Muscle layer of duodenum (tissue), 2 donors: Measurements from ENCODE around the gene CFAP47.

Experiments
- H3K27ac ChIP-seq: one replicate; pipeline ENCODE4 v1.7.0; 2013; ENCODE audit warnings: mild to moderate bottlenecking, low read length
- H3K27me3 ChIP-seq: one replicate; pipeline ENCODE4 v1.7.0; 2013; ENCODE audit warnings: low read depth, mild to moderate bottlenecking, control low read depth, low read length
- H3K36me3 ChIP-seq, 2 donors: one replicate each; pipeline ENCODE4 v1.7.0; 2013; ENCODE audit warnings: low read length in 2 of 2, control low read depth in 1 of 2, mild to moderate bottlenecking in 1 of 2; ENCODE audit not compliant: insufficient read depth in 2 of 2, control insufficient read depth in 1 of 2
- H3K4me1 ChIP-seq, 2 donors: one replicate each; pipeline ENCODE4 v1.7.0; 2013; ENCODE audit warnings: low read length in 2 of 2, mild to moderate bottlenecking in 2 of 2, control low read depth in 1 of 2, moderate library complexity in 1 of 2; ENCODE audit not compliant: insufficient read depth in 2 of 2, control insufficient read depth in 1 of 2
- H3K4me3 ChIP-seq, 2 donors: one replicate each; pipeline ENCODE4 v1.7.0; 2013; ENCODE audit warnings: low read length in 2 of 2, low read depth in 1 of 2, mild to moderate bottlenecking in 1 of 2
- H3K9me3 ChIP-seq, 2 donors: one replicate each; pipeline ENCODE4 v1.7.0; 2013; ENCODE audit warnings: low read length in 2 of 2, control low read depth in 1 of 2, mild to moderate bottlenecking in 1 of 2; ENCODE audit not compliant: control insufficient read depth in 1 of 2
- donor health status: healthy.

CFAP47 gene

DNA sequence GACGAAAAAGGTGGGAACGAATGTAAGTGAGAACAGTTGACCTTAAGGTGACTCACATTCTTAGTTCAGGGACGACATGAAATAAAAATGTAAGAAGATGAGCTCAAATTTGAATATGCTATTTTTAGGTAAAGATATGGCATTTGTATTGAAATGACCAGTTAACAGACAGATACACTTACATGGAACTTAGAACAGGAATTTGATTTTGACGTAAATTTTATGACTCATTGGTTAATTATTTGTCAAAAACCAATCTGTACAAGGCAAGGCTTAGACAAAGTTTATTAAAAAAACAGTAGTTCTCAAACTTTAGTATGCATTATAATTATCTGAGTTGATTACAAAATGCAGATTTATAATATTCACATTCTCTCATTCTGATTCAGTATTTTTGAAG lies 469.4 kb downstream of the CFAP47 start:
- H3K4me3 ChIP-seq, result no peak overlapping the region
- no peaks in the 10 kb centered on the region for H3K27me3 ChIP-seq
- H3K27ac ChIP-seq, result no peak overlapping the region
- H3K36me3 ChIP-seq, result no peaks in the 10 kb centered on the region
- no peaks in the 10 kb centered on the region for H3K9me3 ChIP-seq
- H3K4me1 ChIP-seq, result no peaks in the 10 kb centered on the region

DNA sequence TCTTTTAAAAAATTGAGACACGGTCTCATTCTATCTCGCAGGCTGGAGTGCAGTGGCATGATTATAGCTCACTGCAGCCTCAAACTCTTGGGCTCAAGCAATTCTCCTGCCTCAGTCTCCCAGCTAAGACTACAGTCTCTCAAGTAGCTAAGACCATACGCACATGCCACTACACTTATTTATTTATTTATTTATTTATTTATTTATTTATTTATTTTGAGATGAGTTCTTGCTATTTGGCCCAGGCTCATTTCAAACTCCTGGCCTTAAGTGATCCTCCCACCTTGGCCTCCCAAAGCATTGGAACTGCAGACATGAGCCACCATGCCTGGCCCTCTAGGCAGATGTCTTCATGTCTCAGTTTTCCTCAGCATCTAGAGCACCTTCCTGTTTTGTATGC lies 482.2 kb downstream of the CFAP47 start:
- no peaks in the 10 kb centered on the region for H3K27me3 ChIP-seq
- H3K4me1 ChIP-seq, result no peaks in the 10 kb centered on the region
- no peak overlapping the region for H3K4me3 ChIP-seq
- no peaks in the 10 kb centered on the region for H3K36me3 ChIP-seq
- no peaks in the 10 kb centered on the region for H3K9me3 ChIP-seq
- H3K27ac ChIP-seq, result no peak overlapping the region

DNA sequence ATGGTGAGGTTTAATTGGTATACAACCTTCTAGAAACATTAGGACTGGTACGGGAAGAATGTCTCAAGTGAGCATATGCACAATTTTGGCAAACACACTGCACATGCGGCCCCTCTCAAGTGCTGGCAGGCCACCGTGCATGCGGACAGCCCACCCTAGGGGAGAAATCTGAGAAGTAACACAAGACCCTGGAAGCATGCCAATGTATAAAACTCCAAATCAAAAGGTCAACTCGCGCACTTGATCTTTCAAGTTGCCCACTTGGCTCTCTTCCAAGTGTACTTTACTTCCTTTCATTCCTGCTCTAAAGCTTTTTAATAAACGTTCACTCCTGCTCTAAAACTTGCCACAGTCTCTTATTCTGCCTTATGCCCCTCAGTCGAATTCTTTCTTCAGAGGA lies 488.3 kb downstream of the CFAP47 start:
- Histone ChIP-seq H3K36me3 (no peaks in the 10 kb centered on the region), H3K4me1 (no peaks in the 10 kb centered on the region), H3K9me3 (no peaks in the 10 kb centered on the region), H3K27ac (no peak overlapping the region), H3K27me3 (no peaks in the 10 kb centered on the region), H3K4me3 (no peak overlapping the region)

DNA sequence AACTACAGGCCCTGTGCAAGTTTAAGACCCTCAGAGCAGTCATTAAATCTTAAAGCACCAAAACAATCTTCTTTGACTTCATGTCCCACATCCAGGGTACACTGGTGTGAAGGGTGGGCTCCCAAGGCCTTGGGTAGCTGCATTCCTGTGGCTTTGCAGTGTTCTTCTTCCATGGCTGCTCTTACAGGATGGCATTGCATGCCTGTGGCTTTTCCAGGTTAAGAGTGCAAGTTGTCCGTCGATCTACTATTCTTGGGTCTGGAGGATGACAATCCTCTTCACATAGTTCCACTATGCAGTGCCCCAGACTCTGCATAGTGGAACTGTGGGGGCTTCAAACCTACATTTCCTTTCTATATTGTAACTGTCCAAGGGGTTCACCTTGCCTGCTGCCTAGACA lies 494.5 kb downstream of the CFAP47 start:
- no peak overlapping the region for H3K4me3 ChIP-seq
- no peak overlapping the region for H3K27ac ChIP-seq
- no peaks in the 10 kb centered on the region for H3K9me3 ChIP-seq
- no peaks in the 10 kb centered on the region for H3K27me3 ChIP-seq
- H3K36me3 ChIP-seq, result no peaks in the 10 kb centered on the region
- no peaks in the 10 kb centered on the region for H3K4me1 ChIP-seq

DNA sequence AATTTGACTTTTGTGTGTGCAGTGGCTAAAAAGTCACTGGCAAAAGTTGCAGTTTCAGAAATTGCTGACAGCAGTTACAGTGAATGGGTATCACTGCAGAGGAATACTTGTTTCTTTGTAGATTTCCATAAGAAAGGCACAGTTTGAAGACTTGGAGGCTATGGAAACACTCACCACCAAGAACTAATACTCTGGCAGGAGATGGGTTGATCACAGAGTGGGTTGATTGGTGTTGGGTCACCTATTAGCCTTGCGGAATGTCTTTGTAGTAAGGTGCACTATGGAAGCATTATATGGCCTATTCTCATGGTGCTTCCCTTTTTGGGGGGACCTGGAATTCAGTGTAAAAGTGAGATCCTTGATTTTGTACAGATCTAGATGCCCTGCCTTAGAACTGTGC lies 502.8 kb downstream of the CFAP47 start:
- no peaks in the 10 kb centered on the region for H3K9me3 ChIP-seq
- H3K27ac ChIP-seq, result no peak overlapping the region

DNA sequence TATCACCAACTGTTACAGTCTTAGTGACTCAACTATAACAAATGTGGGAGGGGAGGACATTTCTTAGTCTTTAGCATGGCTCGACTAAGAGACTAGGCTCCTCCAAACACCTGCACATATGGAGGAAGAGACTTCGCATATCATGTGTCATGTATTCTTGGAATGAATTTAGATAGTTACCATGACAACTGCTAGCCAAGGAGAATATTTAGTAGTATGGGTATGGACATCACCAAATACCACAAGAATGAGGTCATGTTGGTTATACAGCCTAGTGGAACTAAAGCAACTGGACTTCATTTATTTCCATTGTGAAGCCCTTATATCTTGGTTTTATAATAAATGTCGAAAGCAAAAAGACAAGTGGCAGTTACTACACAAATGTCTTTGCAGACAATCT lies 512.3 kb downstream of the CFAP47 start:
- no peaks in the 10 kb centered on the region for H3K36me3 ChIP-seq
- H3K4me3 ChIP-seq, result no peak overlapping the region
- no peak overlapping the region for H3K27ac ChIP-seq
- no peaks in the 10 kb centered on the region for H3K27me3 ChIP-seq
- no peaks in the 10 kb centered on the region for H3K9me3 ChIP-seq
- no peaks in the 10 kb centered on the region for H3K4me1 ChIP-seq

More for the DNA sequence above, 502.8 kb downstream of the CFAP47 start:
- no peaks in the 10 kb centered on the region for H3K27me3 ChIP-seq
- H3K36me3 ChIP-seq, result no peaks in the 10 kb centered on the region
- no peak overlapping the region for H3K4me3 ChIP-seq
- H3K4me1 ChIP-seq, result no peaks in the 10 kb centered on the region

DNA sequence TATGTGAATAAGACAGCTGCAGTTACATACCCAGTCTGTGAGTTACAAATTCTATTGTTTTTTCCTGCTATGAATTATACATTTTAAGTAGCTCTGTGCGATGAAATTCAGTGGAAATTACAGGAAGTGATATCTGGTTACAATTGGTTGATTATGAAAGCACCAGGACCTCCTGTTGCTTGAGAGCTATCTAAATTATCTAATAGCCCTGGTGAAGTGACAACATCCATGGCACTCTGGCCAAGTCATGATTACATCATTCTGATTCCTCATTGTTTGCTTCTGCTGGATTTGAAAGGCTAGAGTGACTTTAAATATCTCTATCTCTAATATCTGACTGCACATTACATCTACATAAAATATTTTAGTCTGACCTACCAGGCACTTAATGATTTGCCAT lies 515.0 kb downstream of the CFAP47 start:
- Histone ChIP-seq H3K4me3 (no peak overlapping the region), H3K4me1 (no peaks in the 10 kb centered on the region), H3K27me3 (no peaks in the 10 kb centered on the region), H3K36me3 (no peaks in the 10 kb centered on the region), H3K9me3 (no peaks in the 10 kb centered on the region), H3K27ac (no peak overlapping the region)
